Mesothelial cell of epicardium (in vitro differentiated cells): ENCODE measurements around the gene HIBADH. TPM values are rescaled to one million over a fixed set of nuclear protein-coding genes. Genes with fewer than 3 reads are reported as not detected.
A peak's percentile ranks its signal among the peaks of the same experiment; 100 is the strongest.

ENCODE experiments used
- DNase-seq, 2 experiments: peaks; one replicate each; pipeline ENCODE4 v3.0.0; 2021; ENCODE audit warnings: low spot score in 2 of 2; ENCODE audit not compliant: unreplicated experiment in 2 of 2
- H3K27ac Mint-ChIP-seq: 2 replicates; pipeline ENCODE4 v1.8.0; 2021; ENCODE audit warnings: mixed read lengths
- H3K27me3 Mint-ChIP-seq: 2 replicates; pipeline ENCODE4 v1.8.0; 2021; ENCODE audit warnings: low read depth, mixed read lengths
- H3K36me3 Mint-ChIP-seq: 2 replicates; pipeline ENCODE4 v1.8.0; 2021; ENCODE audit warnings: mixed read lengths
- H3K4me1 Mint-ChIP-seq: 2 replicates; pipeline ENCODE4 v1.8.0; 2021; ENCODE audit warnings: mixed read lengths
- H3K4me3 Mint-ChIP-seq: 2 replicates; pipeline ENCODE4 v1.8.0; 2021; ENCODE audit warnings: mild to moderate bottlenecking, moderate library complexity, mixed read lengths
- H3K9me3 Mint-ChIP-seq: 2 replicates; pipeline ENCODE4 v1.8.0; 2021; ENCODE audit warnings: mixed read lengths
- CTCF ChIP-seq: fragments of 200-600 bp; sonication (generic); IDR thresholded peaks from one replicate; pipeline ENCODE4 v1.5.0; 2021; ENCODE audit warnings: antibody characterized with exemption; ENCODE audit not compliant: unreplicated experiment
- total RNA-seq: library from RNA; stranded (reverse); gene quantifications from 3 replicates; pipeline ENCODE4 v1.2.1, GENCODE V29; 2021

HIBADH gene
- total RNA-seq, 1 donor from 2014 or later: 33.2 TPM

DNA sequence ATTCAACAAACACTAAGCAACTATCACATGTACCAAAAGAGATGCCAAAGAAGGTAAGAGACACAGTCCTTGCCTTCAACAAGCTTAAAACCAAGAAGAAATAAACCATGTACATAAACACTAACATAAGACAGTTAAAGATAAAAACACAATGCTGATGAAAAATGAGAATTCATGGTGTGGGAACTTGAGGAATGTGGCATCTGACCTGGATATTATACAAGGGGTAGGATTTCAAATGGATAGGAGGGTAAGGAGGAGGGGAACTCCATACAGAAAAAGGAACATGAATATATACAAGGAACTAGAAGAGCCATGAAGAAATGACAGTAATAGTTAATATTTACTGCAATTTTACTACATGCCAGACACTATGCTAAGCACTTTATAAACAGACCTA lies 11.0 kb downstream of the HIBADH start:
- no peak for DNase-seq
- Mint-ChIP-seq H3K36me3 (peaks cover 27% of the 10 kb centered on the region), H3K4me1 (peaks cover 12% of the 10 kb centered on the region), H3K9me3 (no peaks in the 10 kb centered on the region), H3K4me3 (no peak overlapping the region), H3K27ac (peak overlapping the region; percentile 37), H3K27me3 (no peaks in the 10 kb centered on the region)
- no peak for TF ChIP-seq CTCF

- H3K4me3 Mint-ChIP-seq: no peak overlapping the region
- no peak for DNase-seq
- peaks cover 12% of the 10 kb centered on the region for H3K4me1 Mint-ChIP-seq
- peaks cover 34% of the 10 kb centered on the region for H3K36me3 Mint-ChIP-seq
- TF ChIP-seq CTCF: no peak
- no peaks in the 10 kb centered on the region for H3K9me3 Mint-ChIP-seq
- H3K27ac Mint-ChIP-seq: no peak overlapping the region
- H3K27me3 Mint-ChIP-seq: no peaks in the 10 kb centered on the region
These were observed 12.4 kb downstream of the HIBADH start for GRCh38 chr7:27650283-27650682.

GRCh38 chr7:27647489-27647888 lies 15.2 kb downstream of the HIBADH start:
- no peak overlapping the region for H3K27ac Mint-ChIP-seq
- DNase-seq: no peak
- no peaks in the 10 kb centered on the region for H3K27me3 Mint-ChIP-seq
- TF ChIP-seq CTCF: no peak
- H3K9me3 Mint-ChIP-seq: no peaks in the 10 kb centered on the region
- H3K4me3 Mint-ChIP-seq: no peak overlapping the region
- H3K36me3 Mint-ChIP-seq: peaks cover 38% of the 10 kb centered on the region
- peaks cover 12% of the 10 kb centered on the region for H3K4me1 Mint-ChIP-seq

- Mint-ChIP-seq H3K27ac (no peak overlapping the region), H3K27me3 (no peaks in the 10 kb centered on the region), H3K9me3 (no peaks in the 10 kb centered on the region), H3K4me1 (peaks cover 10% of the 10 kb centered on the region), H3K36me3 (peaks cover 36% of the 10 kb centered on the region), H3K4me3 (no peak overlapping the region)
- TF ChIP-seq CTCF: no peak
- no peak for DNase-seq
These were observed 15.6 kb downstream of the HIBADH start for GRCh38 chr7:27647046-27647445.

DNA sequence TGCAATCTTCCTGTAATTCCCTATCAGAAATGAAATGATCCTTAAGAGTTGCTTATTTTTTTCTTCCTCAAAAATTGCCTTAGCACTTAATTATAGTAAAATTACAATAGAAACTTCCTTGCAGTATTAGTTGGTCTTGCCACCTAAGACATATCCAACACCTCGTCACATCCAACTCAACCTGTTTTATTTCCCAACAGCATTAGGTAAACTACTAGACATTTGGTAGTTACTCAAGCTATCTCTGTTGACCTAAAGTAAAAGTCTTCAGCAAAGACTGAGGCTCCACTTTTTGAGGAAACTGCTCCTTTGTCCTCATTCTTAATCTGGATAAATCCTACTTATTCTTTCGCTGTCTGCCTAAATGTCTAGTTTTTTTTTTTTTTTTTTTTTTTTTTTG lies 20.4 kb downstream of the HIBADH start:
- Mint-ChIP-seq H3K4me1 (peaks cover 12% of the 10 kb centered on the region), H3K9me3 (peaks cover 8% of the 10 kb centered on the region), H3K27me3 (no peaks in the 10 kb centered on the region), H3K27ac (no peak overlapping the region), H3K36me3 (peaks cover 31% of the 10 kb centered on the region), H3K4me3 (no peak overlapping the region)
- DNase-seq: no peak
- no peak for TF ChIP-seq CTCF
